ENCODE measurements around the gene GSPT1. TPM values are rescaled to one million over a fixed set of nuclear protein-coding genes. Genes with fewer than 3 reads are reported as not detected.
A peak's percentile ranks its signal among the peaks of the same experiment; 100 is the strongest.

Gene GSPT1
- total RNA-seq, 1 donor from 2014 or later: 68.9 TPM

DNA sequence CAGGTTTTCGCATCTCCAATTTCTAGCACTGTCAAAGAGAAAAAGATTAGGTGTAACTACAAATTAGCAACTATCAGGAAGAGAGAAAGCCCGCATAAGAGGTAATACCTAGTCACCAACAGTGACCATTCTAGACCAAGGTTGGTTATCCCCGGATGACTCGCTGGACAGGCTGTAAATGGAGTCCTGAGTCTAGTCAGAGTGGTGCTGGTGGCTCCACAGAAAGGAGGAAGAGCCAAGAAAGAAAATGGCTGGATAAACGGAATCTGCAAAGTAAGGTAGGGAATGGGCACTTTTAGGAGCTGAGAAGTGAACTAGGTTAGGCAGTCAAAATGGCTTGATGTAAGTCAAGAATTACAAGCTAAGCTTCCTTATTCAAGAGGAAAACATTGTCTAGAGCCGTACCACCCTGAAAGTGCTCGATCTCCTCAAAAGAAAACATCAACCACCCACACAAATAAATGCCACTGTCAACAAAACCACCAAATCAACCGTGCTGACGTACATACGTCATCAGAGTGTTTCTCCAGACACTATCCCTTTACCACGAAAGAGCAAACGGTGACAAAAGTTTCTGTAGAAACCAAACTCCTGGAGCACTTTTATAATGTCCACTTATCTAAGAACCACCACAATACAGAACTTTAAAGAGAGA, 2.2 kb downstream of the GSPT1 start:
- DNase-seq: no peak

DNA sequence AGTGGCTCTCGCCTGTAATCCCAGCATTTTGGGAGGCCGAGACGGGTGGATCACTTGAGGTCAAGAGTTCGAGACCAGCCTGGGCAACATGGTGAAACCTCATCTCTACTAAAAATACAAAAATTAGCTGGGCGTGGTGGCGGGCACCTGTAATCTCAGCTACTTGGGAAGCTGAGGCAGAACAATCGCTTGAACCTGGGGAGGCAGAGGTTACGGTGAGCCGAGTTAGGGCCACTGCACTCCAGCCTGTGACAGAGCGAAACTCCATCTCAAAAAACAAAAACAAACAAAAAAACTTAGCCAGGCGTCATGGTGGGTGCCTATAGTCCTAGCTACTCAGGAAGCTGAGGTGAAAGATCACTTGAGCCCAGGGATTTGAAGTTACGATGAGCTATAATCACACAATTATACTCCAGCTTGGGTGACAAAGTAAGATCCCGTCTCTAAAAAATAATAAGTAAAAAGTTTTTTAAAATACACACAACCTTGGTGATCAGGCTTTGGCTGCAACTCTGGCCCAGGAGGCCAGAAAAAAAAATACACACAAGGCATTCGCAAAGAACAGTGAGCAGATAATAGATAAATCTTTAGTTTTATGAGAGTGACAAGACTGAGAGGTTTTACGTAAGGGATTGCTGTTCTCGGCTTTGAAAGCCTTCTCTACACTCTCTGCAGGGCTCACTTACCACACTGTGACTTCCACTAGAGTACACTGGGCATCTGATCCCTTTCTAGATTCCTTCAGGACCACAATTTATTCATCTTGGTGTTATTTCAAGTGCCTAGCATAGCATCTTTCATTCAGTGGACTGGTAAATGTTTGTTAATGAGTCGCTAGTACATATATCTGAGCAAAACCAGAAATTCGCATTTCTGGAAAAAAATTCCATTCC, 5.9 kb downstream of the GSPT1 start:
- DNase-seq: no peak

DNA sequence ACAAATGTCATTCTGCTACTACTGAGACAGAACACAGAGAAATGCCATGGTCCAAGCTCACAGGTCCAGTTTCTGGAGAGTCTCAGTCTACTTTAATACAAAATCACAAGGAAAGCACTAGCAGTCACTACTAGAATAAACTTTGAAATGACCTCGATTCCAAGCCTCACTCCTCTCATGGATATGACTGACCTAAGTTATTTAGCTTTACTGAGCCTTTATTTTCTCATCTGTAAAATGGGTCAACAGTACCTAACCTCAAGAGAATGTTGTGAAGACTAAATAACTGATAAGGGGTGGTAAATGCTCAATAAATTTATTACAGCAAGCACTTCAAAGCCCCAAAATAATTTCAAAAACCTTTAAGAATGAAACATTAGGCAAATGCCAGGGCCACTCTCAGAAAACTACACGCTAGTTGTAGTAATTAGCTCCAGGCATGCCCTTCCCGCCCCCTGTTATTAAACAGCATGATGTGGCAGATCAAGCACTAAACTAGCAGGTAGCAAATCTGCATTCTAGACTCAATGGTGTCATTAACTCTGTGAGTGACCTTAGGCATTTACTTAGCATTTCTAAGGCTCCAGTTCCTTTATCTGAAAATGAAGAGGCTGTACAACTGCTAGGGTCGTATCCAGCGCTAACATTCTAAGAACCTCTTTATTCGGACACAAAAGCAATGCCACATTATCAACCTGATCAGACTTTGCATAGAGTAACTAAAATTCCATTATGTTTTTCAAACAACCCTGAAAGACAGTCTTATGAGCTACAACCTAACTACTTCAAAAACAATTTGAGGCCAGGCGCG, 8.4 kb downstream of the GSPT1 start:
- no peak for DNase-seq

DNA sequence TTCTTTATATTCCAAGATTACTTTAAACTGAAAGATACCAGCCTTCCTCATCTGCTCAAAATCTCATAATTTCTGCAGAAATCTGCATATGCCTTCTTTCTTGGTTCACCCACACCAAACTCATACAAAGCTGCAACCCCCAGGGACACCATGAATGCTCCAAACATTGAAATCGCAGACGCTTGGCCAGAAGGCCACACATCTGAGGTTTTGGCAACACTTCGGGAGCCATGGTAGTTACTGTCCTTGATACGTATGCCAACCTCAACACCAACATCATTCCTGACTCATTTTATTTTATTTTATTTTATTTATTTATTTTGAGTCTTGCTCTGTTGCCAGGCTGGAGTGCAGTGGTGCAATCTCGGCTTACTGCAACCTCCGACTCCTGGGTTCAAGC, 11.8 kb downstream of the GSPT1 start:
- no peak for DNase-seq

DNA sequence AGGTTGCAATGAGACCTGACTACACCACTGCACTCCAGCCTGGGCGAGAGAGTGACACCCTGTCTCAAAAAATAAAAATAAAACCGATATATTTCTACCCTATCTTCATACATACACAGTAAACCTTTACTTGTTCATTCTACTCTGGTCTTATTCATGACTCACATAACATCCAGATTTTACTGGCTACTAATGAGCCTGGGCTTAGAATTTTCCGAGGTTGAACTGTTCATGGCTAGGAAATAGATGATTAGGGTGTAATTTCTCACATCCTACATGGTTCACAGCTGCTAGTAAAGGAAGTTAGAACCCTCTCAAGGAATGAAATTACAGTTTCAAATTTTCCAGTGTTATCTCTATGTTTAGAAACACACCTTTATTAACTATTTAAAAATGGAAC, 14.7 kb downstream of the GSPT1 start:
- DNase-seq: no peak

- no peak for DNase-seq
These were observed 19.1 kb downstream of the GSPT1 start for GRCh38 chr16:11896486-11897176.

DNA sequence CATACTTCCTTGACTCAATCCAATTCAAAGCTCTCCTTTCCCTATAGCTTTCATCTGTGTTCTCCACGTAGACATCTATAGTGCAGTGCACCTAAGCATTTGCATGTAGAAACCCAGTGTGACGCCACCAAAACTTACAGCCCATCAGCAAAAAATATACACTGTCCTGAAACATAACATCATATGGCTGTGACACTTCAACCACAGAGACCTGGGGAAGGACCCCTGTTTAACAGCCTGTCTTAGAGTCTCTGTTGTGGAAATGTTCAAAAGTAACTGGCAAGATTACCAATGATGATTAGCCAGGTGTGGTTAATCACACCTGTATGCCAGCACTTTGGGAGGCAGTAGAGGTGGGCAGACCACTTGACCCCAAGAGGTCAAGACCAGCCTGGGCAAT, 22.2 kb downstream of the GSPT1 start:
- no peak for DNase-seq

DNA sequence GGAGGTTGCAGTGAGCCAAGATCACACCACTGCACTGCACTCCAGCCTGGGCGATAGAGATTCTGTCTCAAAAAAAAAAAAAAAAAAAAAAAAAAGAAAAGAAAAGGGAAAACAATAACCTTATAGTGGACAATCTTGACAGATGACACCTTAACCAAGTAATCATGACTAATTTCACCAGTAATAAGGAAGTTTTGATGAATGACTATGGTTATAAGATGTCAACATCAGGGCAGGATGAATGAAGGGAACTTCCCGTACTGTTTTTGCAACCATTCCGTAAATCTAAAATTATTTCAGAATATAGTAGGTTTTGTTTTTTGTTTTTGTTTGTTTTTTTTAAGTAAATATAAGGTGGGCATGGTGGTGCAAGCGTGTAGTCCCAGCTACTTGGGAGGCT, 23.0 kb downstream of the GSPT1 start:
- no peak for DNase-seq

DNA sequence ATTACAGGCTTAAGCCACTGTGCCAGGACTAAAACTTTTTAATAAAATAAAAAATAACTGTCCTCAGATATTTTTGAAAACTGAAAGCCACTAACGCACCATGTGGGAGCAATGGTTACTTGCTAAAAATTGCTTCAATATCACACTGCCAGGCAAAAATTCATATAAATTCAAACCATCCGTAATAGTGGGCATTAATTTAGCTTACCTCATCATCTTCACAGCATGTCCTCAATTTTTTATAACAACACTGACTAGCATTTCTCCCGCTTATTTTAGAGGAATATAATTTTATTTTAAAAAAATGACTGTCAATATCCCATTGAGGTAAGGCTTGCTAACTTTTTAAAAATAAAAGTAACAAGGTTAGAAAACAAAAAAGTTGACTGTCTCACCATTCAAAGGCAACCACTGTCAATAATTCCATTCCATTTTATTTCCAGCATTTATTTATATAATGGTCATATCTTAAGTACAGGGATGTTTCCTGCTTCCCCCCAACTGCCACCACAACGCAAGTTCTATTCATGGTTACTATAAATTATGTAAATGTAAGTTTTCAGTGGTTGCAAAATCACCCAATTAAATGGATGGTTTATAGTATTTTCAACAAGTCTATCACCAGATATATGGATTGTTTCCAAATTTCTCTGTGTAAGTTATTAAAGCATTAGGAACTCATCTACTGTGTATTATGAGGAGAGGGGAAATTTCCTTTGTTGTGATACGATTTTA, 25.4 kb downstream of the GSPT1 start:
- DNase-seq: no peak

- DNase-seq: no peak
These were observed 28.9 kb downstream of the GSPT1 start for GRCh38 chr16:11886881-11887280.

DNA sequence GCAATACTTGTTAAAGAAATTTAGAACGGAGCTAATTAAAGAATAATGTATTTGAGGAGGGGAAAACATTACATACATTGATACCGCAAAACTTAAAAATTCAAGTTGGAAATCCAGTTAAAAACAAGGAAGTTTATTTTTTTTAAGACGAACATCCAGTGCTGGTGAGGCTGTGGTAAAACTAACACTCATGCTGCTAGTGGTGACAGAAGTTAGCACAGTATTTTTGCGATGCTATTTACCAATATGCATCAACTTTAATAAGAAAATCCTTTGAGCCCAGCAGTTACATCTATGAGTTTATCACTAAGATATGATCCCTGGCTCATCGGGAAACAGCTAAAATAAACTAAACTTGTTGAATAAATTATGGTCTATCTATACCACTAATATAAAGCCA, 31.7 kb downstream of the GSPT1 start:
- DNase-seq: no peak

- DNase-seq: no peak
These were observed 35.7 kb downstream of the GSPT1 start for GRCh38 chr16:11880007-11880406.

DNA sequence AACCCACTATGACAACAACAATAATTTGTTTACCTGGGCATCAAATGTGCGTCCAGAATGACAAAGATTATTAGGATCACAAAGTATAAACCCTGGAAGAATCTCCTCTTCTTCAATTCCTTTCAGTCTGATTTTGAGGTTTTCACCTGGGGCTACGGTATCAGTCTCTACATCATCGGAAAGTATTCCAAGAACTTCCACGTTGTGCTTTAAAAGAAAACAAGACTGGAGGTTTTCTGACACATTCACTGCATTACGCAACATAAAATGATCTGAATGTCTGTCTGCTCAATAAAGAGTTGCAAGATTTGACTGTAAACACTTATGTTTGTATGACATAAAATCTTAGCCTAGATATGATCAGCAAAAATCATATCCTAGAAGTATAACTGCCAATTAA, 38.4 kb downstream of the GSPT1 start:
- no peak for DNase-seq

GRCh38 chr16:11876306-11876705, 39.5 kb downstream of the GSPT1 start:
- no peak for DNase-seq

DNA sequence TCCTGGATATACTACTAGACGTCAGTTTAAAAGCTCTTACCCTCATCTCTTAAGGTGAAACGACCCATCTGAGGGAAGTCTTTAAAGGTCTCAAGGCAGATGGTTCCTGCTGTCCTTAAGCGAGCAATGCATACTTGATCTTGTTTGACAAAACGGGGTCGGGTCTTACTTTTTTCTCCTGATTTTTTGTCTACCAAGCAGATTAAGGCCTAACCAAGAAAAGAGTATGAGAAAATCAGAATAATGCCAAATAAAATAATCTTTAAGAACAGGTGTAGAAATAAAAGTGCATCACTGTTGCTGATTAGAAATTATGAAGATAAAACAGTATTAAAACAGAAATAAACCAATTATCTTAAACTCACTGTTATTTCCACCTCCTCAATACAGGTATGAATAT, 40.0 kb downstream of the GSPT1 start:
- DNase-seq: no peak

DNA sequence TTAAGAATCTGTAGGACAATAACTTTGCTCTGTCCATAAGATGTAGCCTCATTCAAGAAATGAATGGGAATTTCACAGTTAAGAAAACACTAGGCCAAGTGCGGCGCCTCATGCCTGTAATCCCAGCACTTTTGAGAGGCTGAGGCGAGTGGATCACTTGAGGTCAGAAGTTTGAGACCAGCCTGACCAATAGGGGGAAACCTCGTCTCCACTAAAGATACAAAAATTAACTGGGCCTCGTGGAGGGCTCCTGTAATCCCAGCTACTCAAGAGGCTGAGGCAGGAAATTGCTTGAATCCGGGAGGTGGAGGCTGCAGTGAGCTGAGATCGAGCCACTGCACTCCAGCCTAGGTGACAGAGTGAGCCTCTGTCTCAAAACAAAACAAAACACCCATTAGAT, 44.6 kb downstream of the GSPT1 start:
- peak; percentile 9 for DNase-seq

- DNase-seq: no peak
These were observed 45.4 kb downstream of the GSPT1 start for GRCh38 chr16:11870399-11870798.

- no peak for DNase-seq
These were observed 46.2 kb downstream of the GSPT1 start for GRCh38 chr16:11869353-11870228.

GRCh38 chr16:11868412-11868980, 47.3 kb downstream of the GSPT1 start:
- DNase-seq: no peak

- DNase-seq: no peak
These were observed 53.3 kb downstream of the GSPT1 start for GRCh38 chr16:11862489-11862888.

Measured in tongue (tissue), 2 donors.